Measurements from ENCODE around the gene AGAP3. TPM values are rescaled to one million over a fixed set of nuclear protein-coding genes. Genes with fewer than 3 reads are reported as not detected.

Gene AGAP3
- total RNA-seq, 1 donor from 2014 or later, result 92.9 TPM

- FAIRE-seq, result no peak
- no peak for DNase-seq (ENCODE audit: low spot score in 2 of 2)
These were observed 35.3 kb downstream of the AGAP3 start for GRCh38 chr7:151121380-151122170.

DNA sequence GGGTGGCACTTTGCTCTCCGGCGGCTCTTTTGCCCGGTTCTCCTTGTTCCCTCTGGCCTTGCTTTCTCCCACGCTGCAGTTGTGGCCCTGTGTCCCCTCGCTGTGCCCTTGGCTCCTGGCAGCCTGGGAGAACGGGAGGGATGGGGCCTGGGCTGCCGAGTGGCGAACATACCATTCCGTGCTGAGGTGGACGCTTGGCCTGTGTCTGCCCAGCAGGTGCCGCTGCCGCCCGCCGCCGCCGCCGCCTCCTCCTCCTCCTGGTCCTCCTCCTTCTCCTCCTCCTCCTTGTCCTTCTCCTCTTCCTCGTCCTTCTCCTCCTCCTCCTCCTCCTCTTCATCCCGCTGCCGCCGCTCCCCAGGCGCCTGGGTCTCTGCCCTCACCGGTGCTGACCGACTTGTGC, 36.0 kb downstream of the AGAP3 start:
- DNase-seq (ENCODE audit: low spot score in 2 of 2) (no peak), FAIRE-seq (no peak)

DNA sequence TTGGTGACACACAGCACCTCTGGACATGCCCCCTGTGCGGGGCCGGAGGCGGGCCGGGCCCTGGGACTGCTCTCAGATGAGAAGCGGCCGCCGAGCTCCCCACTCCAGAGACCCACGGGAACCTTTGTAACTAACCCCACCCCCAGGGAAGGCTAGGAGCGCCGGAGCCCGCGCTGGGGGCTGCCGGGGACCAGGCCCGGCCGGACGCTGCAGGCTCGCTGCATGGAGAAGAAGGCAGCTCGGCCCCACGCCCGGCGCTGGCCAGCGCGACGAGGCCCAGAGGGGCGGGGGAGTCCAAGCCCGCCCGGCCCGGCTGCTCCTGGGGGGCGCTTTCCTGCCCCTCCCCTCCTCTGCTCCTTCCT, 36.5 kb downstream of the AGAP3 start:
- FAIRE-seq (no peak), DNase-seq (ENCODE audit: low spot score in 2 of 2) (no peak)

- FAIRE-seq (no peak), DNase-seq (ENCODE audit: low spot score in 2 of 2) (no peak)
These were observed 37.0 kb downstream of the AGAP3 start for GRCh38 chr7:151123158-151123821.

GRCh38 chr7:151123822-151124464, 37.7 kb downstream of the AGAP3 start:
- DNase-seq (ENCODE audit: low spot score in 2 of 2), result peak; percentile 97
- no peak for FAIRE-seq

DNA sequence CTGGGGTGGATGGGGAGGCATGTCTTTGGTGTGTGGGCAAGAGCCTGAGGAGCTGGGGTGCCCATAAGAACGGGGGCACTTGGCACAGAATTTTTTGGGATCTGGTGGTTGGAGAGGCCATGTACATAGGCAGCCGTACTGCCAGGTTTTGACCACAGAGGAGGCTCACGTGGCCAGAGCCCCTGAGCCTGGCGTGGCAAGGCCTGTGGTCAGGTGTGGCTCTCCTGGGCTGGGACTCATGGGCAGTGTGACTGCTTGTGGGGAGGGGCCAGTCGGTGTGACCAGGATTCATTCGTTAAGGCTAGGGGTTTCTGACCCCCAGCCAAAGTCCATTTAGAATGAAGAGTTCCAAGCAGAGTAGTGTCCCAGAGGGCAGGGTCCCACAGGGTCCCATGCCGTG, 38.2 kb downstream of the AGAP3 start:
- DNase-seq (ENCODE audit: low spot score in 2 of 2) (no peak), FAIRE-seq (no peak)

DNA sequence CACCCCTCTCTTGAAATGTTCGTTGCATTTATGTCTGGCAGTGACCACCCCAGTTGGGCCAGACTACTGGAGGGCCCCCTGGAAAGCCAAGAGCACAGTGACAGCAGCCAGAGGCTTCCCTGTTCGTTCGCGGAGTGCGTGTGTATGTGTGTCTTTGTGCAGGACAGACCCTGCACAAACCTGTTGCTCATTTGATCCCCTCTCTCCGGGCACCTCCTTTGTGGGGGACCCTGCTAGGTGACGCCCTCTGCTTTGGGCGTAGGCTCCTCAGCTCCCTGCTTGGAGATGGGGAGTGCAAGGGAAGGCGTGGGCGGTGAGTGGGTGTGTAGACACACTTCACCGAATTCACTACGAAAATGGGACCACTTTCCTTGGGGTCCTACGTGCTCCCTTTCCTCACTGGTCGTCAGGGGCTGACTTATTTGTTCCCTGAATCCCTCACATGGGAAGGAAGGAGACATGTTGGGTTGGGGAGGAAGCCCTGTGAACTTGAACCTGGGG, 38.7 kb downstream of the AGAP3 start:
- no peak for DNase-seq (ENCODE audit: low spot score in 2 of 2)
- FAIRE-seq, result no peak

GRCh38 chr7:151125470-151125845, 39.2 kb downstream of the AGAP3 start:
- DNase-seq (ENCODE audit: low spot score in 2 of 2) (no peak), FAIRE-seq (no peak)

DNA sequence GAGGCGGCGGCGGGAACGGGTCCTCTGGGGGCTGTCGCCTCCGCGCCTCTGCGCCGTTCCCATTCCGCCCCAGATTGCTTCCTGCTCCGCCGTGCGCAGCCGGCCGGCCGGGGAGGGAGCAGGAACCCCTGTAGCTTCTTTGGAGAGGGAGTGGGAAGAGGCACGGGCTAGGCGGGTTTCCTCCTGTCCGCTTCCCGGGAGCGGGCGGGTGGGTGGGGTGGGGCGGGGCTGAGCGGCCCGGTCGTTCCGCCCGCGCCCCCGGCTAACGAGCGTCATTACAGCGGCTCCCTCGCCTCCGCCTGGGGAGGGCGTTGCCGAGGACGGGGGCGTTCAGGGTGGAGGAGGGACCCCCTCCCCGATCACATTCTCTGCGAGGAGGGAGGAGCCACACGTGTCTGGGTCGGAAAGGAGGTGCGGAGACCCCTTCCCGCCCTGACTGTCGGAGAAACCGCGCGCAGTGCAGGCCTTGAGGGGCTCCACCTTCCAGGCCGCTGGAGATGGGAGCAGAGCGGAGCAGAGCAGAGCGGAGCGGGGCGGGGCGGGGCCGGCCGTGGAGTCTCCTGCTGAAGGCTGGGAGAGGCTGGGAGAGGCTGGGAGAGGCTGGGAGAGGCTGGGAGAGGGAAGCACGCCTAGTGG, 39.7 kb downstream of the AGAP3 start:
- no peak for DNase-seq (ENCODE audit: low spot score in 2 of 2)
- no peak for FAIRE-seq

GRCh38 chr7:151126491-151127137, 40.3 kb downstream of the AGAP3 start:
- no peak for FAIRE-seq
- DNase-seq (ENCODE audit: low spot score in 2 of 2), result no peak

DNA sequence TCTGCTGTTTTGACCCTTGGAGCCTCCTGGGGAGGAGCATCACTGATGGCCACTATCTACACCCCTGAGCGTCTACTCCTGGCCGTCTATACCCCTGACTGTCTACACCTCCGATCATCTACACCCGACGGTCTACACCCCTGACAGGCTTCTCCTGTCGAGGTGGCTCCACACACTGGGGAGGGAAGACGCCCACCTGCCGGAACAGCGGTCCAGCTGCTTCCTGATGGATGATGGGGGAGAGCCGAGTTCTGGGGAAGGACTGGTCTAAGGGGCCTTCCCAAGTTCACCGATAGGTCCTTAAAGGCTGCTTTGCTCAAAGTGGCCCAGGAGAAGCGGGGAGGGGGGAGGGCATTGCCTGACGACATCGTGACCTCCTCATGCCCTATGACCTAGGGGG, 41.9 kb downstream of the AGAP3 start:
- FAIRE-seq (no peak), DNase-seq (ENCODE audit: low spot score in 2 of 2) (no peak)

GRCh38 chr7:151128716-151129115, 42.4 kb downstream of the AGAP3 start:
- no peak for DNase-seq (ENCODE audit: low spot score in 2 of 2)
- no peak for FAIRE-seq

DNA sequence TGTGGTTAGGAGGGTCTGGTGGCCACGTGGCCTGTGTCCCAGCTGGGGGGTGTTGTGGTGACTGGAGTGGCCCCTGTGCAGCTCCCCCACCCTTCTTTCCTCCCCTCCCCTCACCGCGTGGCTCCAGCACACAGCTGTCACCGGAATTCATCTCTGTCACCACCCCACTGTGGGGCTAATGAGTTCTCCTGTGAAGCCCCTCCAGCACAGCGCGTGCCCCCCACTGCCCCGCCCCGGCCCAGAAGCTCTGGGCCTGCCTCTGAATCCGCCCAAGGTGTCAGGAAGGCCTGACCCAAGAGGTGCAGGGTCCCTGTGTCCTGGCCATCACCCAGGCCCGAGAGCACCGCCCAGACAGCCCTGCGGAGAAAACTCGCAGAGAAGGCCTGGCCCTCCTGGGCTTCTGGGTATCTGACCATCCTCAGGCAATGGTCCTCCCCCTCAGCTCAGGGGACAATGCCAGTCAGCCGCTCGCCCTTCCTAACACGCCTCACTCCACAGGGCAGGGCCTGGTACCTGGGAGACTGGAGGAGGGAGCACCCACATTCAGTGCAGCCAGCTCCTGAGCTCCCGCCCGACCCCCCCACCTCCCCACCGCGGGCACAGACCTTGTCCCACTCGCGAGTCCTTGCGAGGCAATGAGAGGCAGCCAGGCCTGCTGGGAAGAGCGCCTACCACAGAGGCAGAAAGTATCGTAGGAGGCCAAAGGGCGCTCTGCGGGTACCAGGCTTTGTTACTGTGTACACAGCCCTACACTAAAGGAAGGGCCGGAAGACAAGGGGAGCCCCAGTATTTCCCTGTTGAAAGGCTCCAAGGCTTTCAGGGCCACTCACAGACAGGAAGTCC, 43.1 kb downstream of the AGAP3 start:
- DNase-seq (ENCODE audit: low spot score in 2 of 2), result peak in 1 of 2 donors; percentile 9
- FAIRE-seq, result no peak

DNA sequence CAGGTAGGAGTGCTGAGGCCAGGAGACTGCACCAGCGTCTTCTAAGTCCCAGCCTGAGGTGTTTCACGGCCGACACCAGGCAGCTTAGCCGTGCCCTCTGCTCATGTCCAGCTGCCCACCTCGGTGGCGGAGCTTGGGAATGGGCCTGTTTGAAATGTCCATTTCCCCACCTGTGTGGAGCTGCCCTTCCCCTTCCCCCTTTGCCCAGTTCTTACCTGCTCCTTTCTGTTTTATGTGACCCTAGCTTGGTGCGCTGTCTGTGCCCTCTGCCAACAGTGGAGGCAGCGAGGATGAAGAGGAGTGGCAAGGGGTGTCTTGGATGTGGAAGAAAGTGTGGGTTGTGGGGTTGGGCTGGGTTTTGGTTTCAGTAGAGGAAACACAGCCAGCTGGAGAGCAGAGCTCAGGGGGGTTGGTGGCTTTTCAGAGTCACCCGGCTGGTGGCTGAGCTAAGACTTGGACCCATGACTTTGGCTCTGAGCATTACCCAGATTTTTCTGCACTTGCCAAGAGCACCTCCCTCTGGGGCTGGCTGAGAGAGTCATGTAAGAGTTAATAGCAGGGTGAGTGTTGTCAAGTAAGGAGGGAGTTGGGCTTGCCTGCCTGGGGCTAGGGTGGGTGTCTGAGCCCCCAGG, 43.8 kb downstream of the AGAP3 start:
- no peak for DNase-seq (ENCODE audit: low spot score in 2 of 2)
- FAIRE-seq, result no peak

DNA sequence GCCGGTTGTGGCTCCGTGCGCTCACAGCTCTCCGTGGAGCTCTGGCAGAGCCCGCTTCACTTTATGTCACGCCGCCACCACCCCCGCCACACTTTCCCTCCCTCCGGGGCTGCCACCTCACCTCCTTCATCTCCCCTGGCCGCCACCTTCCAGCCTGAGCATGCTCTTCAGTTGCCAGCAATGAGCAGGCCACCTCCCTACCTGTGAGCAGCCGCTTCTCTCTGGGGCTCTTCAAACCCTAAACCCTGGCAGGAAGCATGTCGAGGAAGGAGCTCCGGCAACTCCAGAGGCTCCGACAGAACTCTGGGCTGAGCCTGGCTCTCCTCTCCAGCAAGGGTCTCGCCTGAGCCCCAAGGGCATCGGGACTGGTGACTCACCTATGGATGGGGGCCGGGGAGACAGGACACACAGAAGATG, 44.5 kb downstream of the AGAP3 start:
- DNase-seq (ENCODE audit: low spot score in 2 of 2) (peak; percentile 12 to 19), FAIRE-seq (no peak)

- FAIRE-seq (no peak), DNase-seq (ENCODE audit: low spot score in 2 of 2) (no peak)
These were observed 44.9 kb downstream of the AGAP3 start for GRCh38 chr7:151131224-151131591.

- FAIRE-seq, result no peak
- peak; percentile 66 to 75 for DNase-seq (ENCODE audit: low spot score in 2 of 2)
These were observed 45.5 kb downstream of the AGAP3 start for GRCh38 chr7:151131592-151132293.

GRCh38 chr7:151132461-151133205, 46.4 kb downstream of the AGAP3 start:
- FAIRE-seq (no peak), DNase-seq (ENCODE audit: low spot score in 2 of 2) (peak; percentile 19 to 20)
